MCF 10A (cell line): Measurements from ENCODE around the gene TRAPPC4. TPM values are rescaled to one million over a fixed set of nuclear protein-coding genes. Genes with fewer than 3 reads are reported as not detected.

Experiments
- BruUV-seq: library from RNA; stranded (reverse); fragments of 400-500 nt; replicated peaks from 2 replicates; lab custom pipeline; 2021; lab: Mats Ljungman, UMichigan
- CTCF ChIA-PET: fragments of 300-600 bp; sonication (Branson Sonifier 250); formaldehyde crosslinking; extraction: SDS; loops from one replicate; lab custom pipeline; 2021; ENCODE audit warnings: antibody characterized with exemption, inconsistent platforms; lab: Yijun Ruan, JAX
- POLR2A ChIA-PET: fragments of 300-600, 350-650 bp; sonication (Branson Sonifier 250); formaldehyde crosslinking; extraction: SDS; loops from one replicate; lab custom pipeline; 2020; ENCODE audit warnings: antibody characterized with exemption, inconsistent platforms; lab: Yijun Ruan, JAX
- DNase-seq: peaks from one replicate; pipeline ENCODE4 v3.0.0-alpha.2; 2018; ENCODE audit not compliant: unreplicated experiment
- H3K27ac Mint-ChIP-seq: one replicate; pipeline ENCODE4 v1.8.0; 2022; ENCODE audit warnings: mild to moderate bottlenecking, low read depth, mixed read lengths; ENCODE audit not compliant: unreplicated experiment
- H3K27me3 Mint-ChIP-seq: one replicate; pipeline ENCODE4 v1.8.0; 2022; ENCODE audit warnings: mixed read lengths; ENCODE audit not compliant: insufficient read depth, unreplicated experiment
- H3K36me3 Mint-ChIP-seq: one replicate; pipeline ENCODE4 v1.8.0; 2022; ENCODE audit warnings: mild to moderate bottlenecking, moderate library complexity, mixed read lengths; ENCODE audit not compliant: insufficient read depth, unreplicated experiment
- H3K4me1 Mint-ChIP-seq: one replicate; pipeline ENCODE4 v1.8.0; 2022; ENCODE audit warnings: mixed read lengths; ENCODE audit not compliant: insufficient read depth, unreplicated experiment
- H3K4me3 Mint-ChIP-seq: one replicate; pipeline ENCODE4 v1.8.0; 2022; ENCODE audit warnings: mild to moderate bottlenecking, moderate library complexity, mixed read lengths; ENCODE audit not compliant: unreplicated experiment
- H3K9me3 Mint-ChIP-seq: one replicate; pipeline ENCODE4 v1.8.0; 2022; ENCODE audit warnings: mixed read lengths; ENCODE audit not compliant: unreplicated experiment
- CTCF ChIP-seq: fragments of 200-600 bp; IDR thresholded peaks from one replicate; pipeline ENCODE4 v1.8.0; 2022; ENCODE audit warnings: antibody characterized with exemption, mild to moderate bottlenecking; ENCODE audit not compliant: unreplicated experiment
- intact Hi-C: fragments of 100-400 bp; cut with micrococcal nuclease; formaldehyde crosslinking; loops from 2 replicates; pipeline ENCODE4 v1.14.1; 2022
- total RNA-seq: library from RNA; stranded (reverse); gene quantifications from 2 replicates; pipeline ENCODE4 v1.2.3, GENCODE V29; 2022

TRAPPC4 gene
- total RNA-seq, 1 experiment from 2014 or later = 78.6 TPM

GRCh38 chr11:119021631-119022030 lies 3.1 kb downstream of the TRAPPC4 start:
- no TSS peak for BruUV-seq
- Mint-ChIP-seq H3K4me3 (no peak overlapping the region), H3K9me3 (no peaks in the 10 kb centered on the region), H3K4me1 (peaks cover 7% of the 10 kb centered on the region), H3K27me3 (no peaks in the 10 kb centered on the region), H3K36me3 (peaks cover 69% of the 10 kb centered on the region), H3K27ac (no peak overlapping the region)
- intact Hi-C loops = no loop called here
- POLR2A ChIA-PET = interaction anchor here (1.1 to 15.1 kb wide), 3 partner anchors 10 to 81 kb away, joined by 3 to 286 read pairs (median 3); partner anchors contain the start of gene CENATAC
- TF ChIP-seq CTCF = no peak
- CTCF ChIA-PET = interaction anchor here (0.6 to 1.4 kb wide), 3 partner anchors 9 to 99 kb away, joined by 3 to 6 read pairs (median 3); no protein-coding TSS in a partner anchor
- DNase-seq = no peak

GRCh38 chr11:119023741-119024140 lies 5.2 kb downstream of the TRAPPC4 start:
- no peaks in the 10 kb centered on the region for H3K9me3 Mint-ChIP-seq
- H3K27ac Mint-ChIP-seq = peak overlapping the region; percentile 36
- no peak for TF ChIP-seq CTCF
- H3K4me1 Mint-ChIP-seq = peaks cover 8% of the 10 kb centered on the region
- no TSS peak for BruUV-seq
- intact Hi-C loops = no loop called here
- H3K4me3 Mint-ChIP-seq = no peak overlapping the region
- peaks cover 51% of the 10 kb centered on the region for H3K36me3 Mint-ChIP-seq
- CTCF ChIA-PET = interaction anchor here (0.6 to 0.9 kb wide), 3 partner anchors 8 to 115 kb away, joined by 3 to 5 read pairs (median 3); no protein-coding TSS in a partner anchor
- H3K27me3 Mint-ChIP-seq = no peaks in the 10 kb centered on the region
- POLR2A ChIA-PET = interaction anchor here (0.7 to 1.6 kb wide), 3 partner anchors 8 to 96 kb away, joined by 4 to 5 read pairs (median 4); no protein-coding TSS in a partner anchor
- DNase-seq = no peak

- BruUV-seq = no TSS peak
- Mint-ChIP-seq H3K4me1 (peaks cover 16% of the 10 kb centered on the region), H3K9me3 (no peaks in the 10 kb centered on the region), H3K36me3 (peaks cover 51% of the 10 kb centered on the region), H3K27me3 (no peaks in the 10 kb centered on the region), H3K4me3 (no peak overlapping the region), H3K27ac (no peak overlapping the region)
- CTCF ChIA-PET = interaction anchor here (1.2 kb wide), 1 partner anchor 10 kb away, joined by 3 read pairs; no protein-coding TSS in a partner anchor
- no peak for DNase-seq
- POLR2A ChIA-PET = interaction anchor here (1.0 to 1.6 kb wide), 2 partner anchors 9 to 96 kb away, joined by 4 read pairs; no protein-coding TSS in a partner anchor
- intact Hi-C loops = no loop called here
- TF ChIP-seq CTCF = no peak
These were observed 6.0 kb downstream of the TRAPPC4 start for GRCh38 chr11:119024430-119025098.

GRCh38 chr11:119025099-119025473 lies 6.5 kb downstream of the TRAPPC4 start:
- ChIA-PET POLR2A (interaction anchor here (1.0 kb wide), 1 partner anchor 95 kb away, joined by 4 read pairs; no protein-coding TSS in a partner anchor), CTCF (interaction anchor here (1.2 kb wide), 1 partner anchor 11 kb away, joined by 3 read pairs; no protein-coding TSS in a partner anchor)
- no peaks in the 10 kb centered on the region for H3K9me3 Mint-ChIP-seq
- TF ChIP-seq CTCF = no peak
- intact Hi-C loops = no loop called here
- H3K27ac Mint-ChIP-seq = no peak overlapping the region
- H3K36me3 Mint-ChIP-seq = peaks cover 47% of the 10 kb centered on the region
- no TSS peak for BruUV-seq
- H3K4me1 Mint-ChIP-seq = peaks cover 17% of the 10 kb centered on the region
- no peaks in the 10 kb centered on the region for H3K27me3 Mint-ChIP-seq
- H3K4me3 Mint-ChIP-seq = no peak overlapping the region
- no peak for DNase-seq
